NCI-H345 treated with DMSO at 0.1 percent for 48 hours (cell line): Measurements from ENCODE around the gene LACRT.

Source experiments
- DNase-seq: peaks from one replicate; lab custom pipeline; 2025; ENCODE audit not compliant: unreplicated experiment; lab: John Stamatoyannopoulos, UW

The LACRT gene

GRCh38 chr12:54603173-54603814 lies 31.4 kb downstream of the LACRT start:
- peak; percentile 63 for DNase-seq

GRCh38 chr12:54602661-54603060 lies 32.0 kb downstream of the LACRT start:
- no peak for DNase-seq

- no peak for DNase-seq
Measured at GRCh38 chr12:54601841-54602240, 32.9 kb downstream of the LACRT start.

- DNase-seq: no peak
Measured at GRCh38 chr12:54598970-54599369, 35.7 kb downstream of the LACRT start.

GRCh38 chr12:54596526-54596946 lies 38.2 kb downstream of the LACRT start:
- no peak for DNase-seq

- no peak for DNase-seq
Measured at GRCh38 chr12:54595471-54595870, 39.2 kb downstream of the LACRT start.

- DNase-seq: no peak
Measured at GRCh38 chr12:54593725-54594124, 41.0 kb downstream of the LACRT start.

- no peak for DNase-seq
Measured at GRCh38 chr12:54593135-54593534, 41.6 kb downstream of the LACRT start.

- no peak for DNase-seq
Measured at GRCh38 chr12:54592316-54592715, 42.4 kb downstream of the LACRT start.

- no peak for DNase-seq
Measured at GRCh38 chr12:54590978-54591591, 43.6 kb downstream of the LACRT start.

GRCh38 chr12:54589964-54590363 lies 44.7 kb downstream of the LACRT start:
- DNase-seq: no peak

GRCh38 chr12:54588890-54589267 lies 45.8 kb downstream of the LACRT start:
- DNase-seq: no peak

- no peak for DNase-seq
Measured at GRCh38 chr12:54588110-54588889, 46.4 kb downstream of the LACRT start, which contains the start of gene PPP1R1A. PPP1R1A (minus strand) TSS chr12:54588659; CDS start chr12:54588488, 171 bp downstream.

GRCh38 chr12:54587315-54587873 lies 47.3 kb downstream of the LACRT start:
- no peak for DNase-seq

- no peak for DNase-seq
Measured at GRCh38 chr12:54586620-54587019, 48.1 kb downstream of the LACRT start.

- DNase-seq: no peak
Measured at GRCh38 chr12:54585243-54585642, 49.5 kb downstream of the LACRT start.

- DNase-seq: no peak
Measured at GRCh38 chr12:54584128-54584527, 50.6 kb downstream of the LACRT start.

GRCh38 chr12:54583726-54584125 lies 51.0 kb downstream of the LACRT start:
- DNase-seq: no peak

GRCh38 chr12:54581412-54581811 lies 53.3 kb downstream of the LACRT start:
- no peak for DNase-seq
